DOHH2 (cell line): ENCODE measurements around the gene TMEM132D.

Experiments used
- H3F3A ChIP-seq: fragments of 200-600 bp; sonication (generic), shearing (Covaris generic); 2 replicates; pipeline ENCODE4 v1.6.0; 2016; ENCODE audit warnings: antibody characterized with exemption, mild to moderate bottlenecking; ENCODE audit not compliant: control insufficient read depth, insufficient read depth
- H3K27ac ChIP-seq: fragments of 200-600 bp; sonication (generic); 2 replicates; pipeline ENCODE4 v1.5.1; 2014; ENCODE audit warnings: low read depth, mild to moderate bottlenecking, low read length, moderate library complexity
- H3K27me3 ChIP-seq: fragments of 200-600 bp; sonication (generic); 2 replicates; pipeline ENCODE4 v1.6.1; 2014; ENCODE audit warnings: mild to moderate bottlenecking, low read length, mixed read lengths; ENCODE audit not compliant: control insufficient read depth
- H3K36me3 ChIP-seq: fragments of 200-600 bp; sonication (generic); 2 replicates; pipeline ENCODE4 v1.6.1; 2014; ENCODE audit warnings: mild to moderate bottlenecking, low read length, moderate library complexity, mixed read lengths; ENCODE audit not compliant: control insufficient read depth
- H3K4me1 ChIP-seq: fragments of 200-600 bp; sonication (generic); 2 replicates; pipeline ENCODE4 v1.6.1; 2014; ENCODE audit warnings: mild to moderate bottlenecking, low read length, mixed read lengths; ENCODE audit not compliant: control insufficient read depth
- H3K4me2 ChIP-seq: fragments of 200-600 bp; sonication (generic); 2 replicates; pipeline ENCODE4 v1.6.0; 2014; ENCODE audit warnings: mild to moderate bottlenecking, low read length, moderate library complexity
- H3K4me3 ChIP-seq: fragments of 200-600 bp; sonication (generic); 2 replicates; pipeline ENCODE4 v1.5.1; 2014; ENCODE audit warnings: mild to moderate bottlenecking, low read length, mixed read lengths
- H3K79me2 ChIP-seq: fragments of 200-600 bp; sonication (generic); 2 replicates; pipeline ENCODE4 v1.6.1; 2014; ENCODE audit warnings: mild to moderate bottlenecking, low read length, mixed read lengths; ENCODE audit not compliant: control insufficient read depth
- H3K9me2 ChIP-seq: fragments of 200-600 bp; sonication (generic); replicated peaks from 2 replicates; pipeline ENCODE4 v1.6.1; 2014; ENCODE audit warnings: mild to moderate bottlenecking, low read length, mixed read lengths; ENCODE audit not compliant: control insufficient read depth
- H3K9me3 ChIP-seq: fragments of 200-600 bp; sonication (generic); 2 replicates; pipeline ENCODE4 v1.6.1; 2014; ENCODE audit warnings: antibody characterized with exemption, low read length, mixed read lengths; ENCODE audit not compliant: control insufficient read depth, insufficient read depth
- H4K20me1 ChIP-seq: fragments of 200-600 bp; sonication (generic); 2 replicates; pipeline ENCODE4 v1.6.0; 2014; ENCODE audit warnings: low read depth, mild to moderate bottlenecking, antibody characterized with exemption, low read length, moderate library complexity; ENCODE audit not compliant: control insufficient read depth, insufficient read depth
- EZH2phosphoT487 ChIP-seq: fragments of 200-600 bp; sonication (generic); IDR thresholded peaks from 2 replicates; pipeline ENCODE4 v1.6.1; 2017; ENCODE audit warnings: borderline replicate concordance, mild to moderate bottlenecking, antibody characterized with exemption, low read length, moderate library complexity, mixed read lengths
- TF ChIP-seq, protein P1 (sequence below): fragments of 200-600 bp; sonication (generic); IDR thresholded peaks from one replicate; pipeline ENCODE4 v1.5.1; 2014; ENCODE audit warnings: antibody characterized with exemption, mild to moderate bottlenecking, low read depth, low read length; ENCODE audit not compliant: poor library complexity, severe bottlenecking

TMEM132D gene

DNA sequence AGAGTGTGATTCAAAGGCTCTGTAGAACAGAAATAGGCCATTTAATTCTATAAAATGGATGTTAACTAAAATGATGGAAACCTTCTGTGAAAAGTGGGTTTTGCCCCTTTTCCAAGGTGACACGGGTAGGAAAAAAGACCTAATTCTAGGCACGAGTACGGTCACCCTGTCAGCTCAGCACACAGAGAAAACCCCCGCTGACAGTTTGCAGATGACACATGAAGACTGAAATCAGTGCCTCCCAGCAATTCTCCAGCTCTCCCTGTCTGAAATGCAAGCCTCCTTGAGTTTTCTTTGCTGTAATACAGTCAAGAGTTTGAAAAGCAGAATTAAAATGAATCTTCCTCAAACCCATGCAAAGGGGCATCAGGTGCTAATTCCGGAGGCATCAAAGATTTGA lies 230.0 kb downstream of the TMEM132D start:
- Histone ChIP-seq H3K36me3 (no peaks in the 10 kb centered on the region), H3K9me3 (no peaks in the 10 kb centered on the region), H3K9me2 (no peaks in the 10 kb centered on the region), H3K79me2 (no peaks in the 10 kb centered on the region), H4K20me1 (no peaks in the 10 kb centered on the region), H3K4me1 (no peaks in the 10 kb centered on the region), H3K4me3 (no peak overlapping the region), H3K4me2 (no peak overlapping the region), H3K27me3 (no peaks in the 10 kb centered on the region), H3K27ac (no peak overlapping the region), H3F3A (no peaks in the 10 kb centered on the region)
- TF ChIP-seq EZH2phosphoT487 = no peak
- TF ChIP-seq, protein P1, sequence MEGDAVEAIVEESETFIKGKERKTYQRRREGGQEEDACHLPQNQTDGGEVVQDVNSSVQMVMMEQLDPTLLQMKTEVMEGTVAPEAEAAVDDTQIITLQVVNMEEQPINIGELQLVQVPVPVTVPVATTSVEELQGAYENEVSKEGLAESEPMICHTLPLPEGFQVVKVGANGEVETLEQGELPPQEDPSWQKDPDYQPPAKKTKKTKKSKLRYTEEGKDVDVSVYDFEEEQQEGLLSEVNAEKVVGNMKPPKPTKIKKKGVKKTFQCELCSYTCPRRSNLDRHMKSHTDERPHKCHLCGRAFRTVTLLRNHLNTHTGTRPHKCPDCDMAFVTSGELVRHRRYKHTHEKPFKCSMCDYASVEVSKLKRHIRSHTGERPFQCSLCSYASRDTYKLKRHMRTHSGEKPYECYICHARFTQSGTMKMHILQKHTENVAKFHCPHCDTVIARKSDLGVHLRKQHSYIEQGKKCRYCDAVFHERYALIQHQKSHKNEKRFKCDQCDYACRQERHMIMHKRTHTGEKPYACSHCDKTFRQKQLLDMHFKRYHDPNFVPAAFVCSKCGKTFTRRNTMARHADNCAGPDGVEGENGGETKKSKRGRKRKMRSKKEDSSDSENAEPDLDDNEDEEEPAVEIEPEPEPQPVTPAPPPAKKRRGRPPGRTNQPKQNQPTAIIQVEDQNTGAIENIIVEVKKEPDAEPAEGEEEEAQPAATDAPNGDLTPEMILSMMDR = no peak

DNA sequence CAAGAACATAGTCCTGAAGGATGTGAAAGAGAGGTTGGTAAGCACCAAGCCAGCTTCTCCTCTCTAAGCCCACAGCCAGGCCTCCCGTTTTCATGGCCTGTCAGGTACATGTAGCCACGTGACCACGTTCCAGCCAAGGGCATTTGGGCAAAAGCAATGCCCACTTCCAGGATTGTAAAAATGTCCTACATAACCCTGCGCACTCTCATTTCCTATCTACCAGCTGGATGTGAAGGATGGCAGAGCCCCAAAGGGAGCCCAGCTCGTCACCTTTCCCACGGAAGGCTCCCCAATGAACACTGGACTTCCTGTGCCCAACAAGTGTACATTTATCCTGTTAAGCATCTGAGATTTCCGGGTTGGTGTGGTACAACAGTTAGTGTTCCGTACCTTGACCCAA lies 231.7 kb downstream of the TMEM132D start:
- H3K27ac ChIP-seq = no peak overlapping the region
- H3K9me3 ChIP-seq = no peaks in the 10 kb centered on the region
- TF ChIP-seq, protein P1 = no peak
- no peak for TF ChIP-seq EZH2phosphoT487
- no peaks in the 10 kb centered on the region for H3K79me2 ChIP-seq
- no peak overlapping the region for H3K4me3 ChIP-seq
- no peaks in the 10 kb centered on the region for H3K9me2 ChIP-seq
- no peak overlapping the region for H3K4me2 ChIP-seq
- no peaks in the 10 kb centered on the region for H3K4me1 ChIP-seq
- no peaks in the 10 kb centered on the region for H4K20me1 ChIP-seq
- H3F3A ChIP-seq = no peaks in the 10 kb centered on the region
- no peaks in the 10 kb centered on the region for H3K27me3 ChIP-seq
- no peaks in the 10 kb centered on the region for H3K36me3 ChIP-seq

DNA sequence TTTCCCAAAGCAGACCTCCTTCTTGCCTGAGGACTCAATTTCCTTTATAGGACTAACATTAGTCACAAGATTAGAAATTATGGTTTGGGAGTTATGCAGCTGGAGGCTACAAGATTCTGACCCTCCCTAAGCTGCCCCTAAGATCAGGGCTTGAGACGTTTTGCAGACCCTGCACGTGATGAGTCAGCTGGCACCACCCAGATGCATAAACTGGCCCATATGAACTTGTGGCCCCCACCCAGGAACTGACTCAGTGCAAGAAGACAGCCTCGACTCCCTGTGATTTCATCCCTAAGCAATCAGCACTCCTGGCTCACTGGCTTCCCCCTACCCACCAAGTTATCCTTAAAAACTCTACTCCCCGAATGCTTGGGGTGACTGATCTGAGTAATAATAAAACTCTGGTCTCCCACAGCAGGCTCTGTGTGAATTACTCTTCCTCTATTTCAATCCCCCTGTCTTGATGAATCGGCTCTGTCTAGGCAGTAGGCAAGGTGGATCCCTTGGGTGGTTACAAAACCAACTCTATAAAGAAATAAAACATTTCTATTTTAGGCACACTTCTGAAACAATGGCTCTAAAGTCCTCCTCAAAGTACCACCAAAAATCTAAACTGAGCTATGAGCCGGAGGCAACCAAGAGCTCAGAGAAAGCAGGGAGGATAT lies 233.4 kb downstream of the TMEM132D start:
- no peak overlapping the region for H3K4me2 ChIP-seq
- H3F3A ChIP-seq = no peaks in the 10 kb centered on the region
- H3K79me2 ChIP-seq = no peaks in the 10 kb centered on the region
- no peaks in the 10 kb centered on the region for H3K27me3 ChIP-seq
- TF ChIP-seq, protein P1 = no peak
- TF ChIP-seq EZH2phosphoT487 = no peak
- H4K20me1 ChIP-seq = no peaks in the 10 kb centered on the region
- no peak overlapping the region for H3K4me3 ChIP-seq
- H3K9me3 ChIP-seq = no peaks in the 10 kb centered on the region
- H3K36me3 ChIP-seq = no peaks in the 10 kb centered on the region
- H3K4me1 ChIP-seq = no peaks in the 10 kb centered on the region
- H3K27ac ChIP-seq = no peak overlapping the region
- no peaks in the 10 kb centered on the region for H3K9me2 ChIP-seq
